Measurements from ENCODE around the gene CAB39L. TPM values are rescaled to one million over a fixed set of nuclear protein-coding genes. Genes with fewer than 3 reads are reported as not detected.
A peak's percentile ranks its signal among the peaks of the same experiment; 100 is the strongest.

The CAB39L gene
- total and polyA plus RNA-seq, 9 of the 15 experiments (the other 6 are each of a cell fraction or from before 2014, with no cell fraction given), result 1.1 to 4.2 (median 2.6) TPM

DNA sequence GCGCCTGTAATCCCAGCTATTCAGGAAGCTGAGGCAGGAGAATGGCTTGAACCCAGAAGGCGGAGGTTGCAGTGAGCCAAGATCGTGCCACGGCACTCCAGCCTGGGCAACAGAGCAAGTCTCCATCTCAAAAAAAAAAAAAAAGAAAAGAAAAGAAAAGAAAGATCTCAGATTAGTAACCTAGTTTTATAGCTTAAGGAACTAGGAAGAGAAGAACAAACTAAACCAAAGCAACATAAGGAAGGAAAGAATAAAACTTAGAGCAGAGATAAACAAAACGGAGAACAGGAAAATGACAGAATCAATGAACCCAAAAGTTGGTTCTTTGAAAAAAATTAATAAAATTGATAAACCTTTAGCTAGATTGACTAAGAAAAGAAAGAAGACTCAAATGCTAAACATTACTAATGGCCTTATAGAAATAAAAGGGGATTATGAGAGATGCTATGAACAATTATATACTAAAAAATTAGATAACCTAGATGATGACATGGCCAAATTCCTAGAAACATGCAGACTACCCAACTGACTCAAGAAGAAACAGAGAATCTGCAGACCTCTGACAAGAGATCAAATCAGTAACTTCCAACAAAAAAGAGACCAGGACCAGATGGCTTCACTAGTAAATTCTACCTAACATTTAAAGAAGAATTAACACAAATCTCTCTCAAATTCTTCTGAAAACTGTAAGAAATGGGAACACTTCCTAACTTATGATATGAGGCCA lies 127.9 kb downstream of the CAB39L start (continued):
- peak; percentile 69 for TF ChIP-seq CBFA2T3 (IDR thresholded peaks at IDR 0.05)
- TF ChIP-seq POLR2G (IDR thresholded peaks at IDR 0.05; ENCODE audit: low read depth, low read length), result no peak
- TF ChIP-seq ZNF354B (CRISPR knock-in tag; IDR thresholded peaks at IDR 0.05), result no peak
- TF ChIP-seq, protein P1, sequence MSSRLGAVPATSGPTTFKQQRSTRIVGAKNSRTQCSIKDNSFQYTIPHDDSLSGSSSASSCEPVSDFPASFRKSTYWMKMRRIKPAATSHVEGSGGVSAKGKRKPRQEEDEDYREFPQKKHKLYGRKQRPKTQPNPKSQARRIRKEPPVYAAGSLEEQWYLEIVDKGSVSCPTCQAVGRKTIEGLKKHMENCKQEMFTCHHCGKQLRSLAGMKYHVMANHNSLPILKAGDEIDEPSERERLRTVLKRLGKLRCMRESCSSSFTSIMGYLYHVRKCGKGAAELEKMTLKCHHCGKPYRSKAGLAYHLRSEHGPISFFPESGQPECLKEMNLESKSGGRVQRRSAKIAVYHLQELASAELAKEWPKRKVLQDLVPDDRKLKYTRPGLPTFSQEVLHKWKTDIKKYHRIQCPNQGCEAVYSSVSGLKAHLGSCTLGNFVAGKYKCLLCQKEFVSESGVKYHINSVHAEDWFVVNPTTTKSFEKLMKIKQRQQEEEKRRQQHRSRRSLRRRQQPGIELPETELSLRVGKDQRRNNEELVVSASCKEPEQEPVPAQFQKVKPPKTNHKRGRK (tag; IDR thresholded peaks at IDR 0.05), result peak; percentile 64; the same call in 1 of the 2 replicates
- TF ChIP-seq SPI1 (IDR thresholded peaks at IDR 0.05; ENCODE audit: borderline replicate concordance, low read depth, low read length), result no peak
- TF ChIP-seq ZNF146 (CRISPR knock-in tag; IDR thresholded peaks at IDR 0.05; ENCODE audit: unreplicated experiment), result no peak
- no peak for TF ChIP-seq RREB1 (CRISPR knock-in tag; IDR thresholded peaks at IDR 0.05)
- peak; percentile 49; the same call in 1 of the 2 replicates for TF ChIP-seq CBFA2T2 (conservative IDR thresholded peaks at IDR 0.05)
- TF ChIP-seq, protein P2, sequence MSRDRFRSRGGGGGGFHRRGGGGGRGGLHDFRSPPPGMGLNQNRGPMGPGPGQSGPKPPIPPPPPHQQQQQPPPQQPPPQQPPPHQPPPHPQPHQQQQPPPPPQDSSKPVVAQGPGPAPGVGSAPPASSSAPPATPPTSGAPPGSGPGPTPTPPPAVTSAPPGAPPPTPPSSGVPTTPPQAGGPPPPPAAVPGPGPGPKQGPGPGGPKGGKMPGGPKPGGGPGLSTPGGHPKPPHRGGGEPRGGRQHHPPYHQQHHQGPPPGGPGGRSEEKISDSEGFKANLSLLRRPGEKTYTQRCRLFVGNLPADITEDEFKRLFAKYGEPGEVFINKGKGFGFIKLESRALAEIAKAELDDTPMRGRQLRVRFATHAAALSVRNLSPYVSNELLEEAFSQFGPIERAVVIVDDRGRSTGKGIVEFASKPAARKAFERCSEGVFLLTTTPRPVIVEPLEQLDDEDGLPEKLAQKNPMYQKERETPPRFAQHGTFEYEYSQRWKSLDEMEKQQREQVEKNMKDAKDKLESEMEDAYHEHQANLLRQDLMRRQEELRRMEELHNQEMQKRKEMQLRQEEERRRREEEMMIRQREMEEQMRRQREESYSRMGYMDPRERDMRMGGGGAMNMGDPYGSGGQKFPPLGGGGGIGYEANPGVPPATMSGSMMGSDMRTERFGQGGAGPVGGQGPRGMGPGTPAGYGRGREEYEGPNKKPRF (IDR thresholded peaks at IDR 0.05; ENCODE audit: low read depth, low read length), result no peak
- TF ChIP-seq TAL1 (IDR thresholded peaks at IDR 0.05), result peak; percentile 64; the same call in 1 of the 2 replicates
- TF ChIP-seq, protein P3, sequence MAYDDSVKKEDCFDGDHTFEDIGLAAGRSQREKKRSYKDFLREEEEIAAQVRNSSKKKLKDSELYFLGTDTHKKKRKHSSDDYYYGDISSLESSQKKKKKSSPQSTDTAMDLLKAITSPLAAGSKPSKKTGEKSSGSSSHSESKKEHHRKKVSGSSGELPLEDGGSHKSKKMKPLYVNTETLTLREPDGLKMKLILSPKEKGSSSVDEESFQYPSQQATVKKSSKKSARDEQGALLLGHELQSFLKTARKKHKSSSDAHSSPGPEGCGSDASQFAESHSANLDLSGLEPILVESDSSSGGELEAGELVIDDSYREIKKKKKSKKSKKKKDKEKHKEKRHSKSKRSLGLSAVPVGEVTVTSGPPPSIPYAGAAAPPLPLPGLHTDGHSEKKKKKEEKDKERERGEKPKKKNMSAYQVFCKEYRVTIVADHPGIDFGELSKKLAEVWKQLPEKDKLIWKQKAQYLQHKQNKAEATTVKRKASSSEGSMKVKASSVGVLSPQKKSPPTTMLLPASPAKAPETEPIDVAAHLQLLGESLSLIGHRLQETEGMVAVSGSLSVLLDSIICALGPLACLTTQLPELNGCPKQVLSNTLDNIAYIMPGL (CRISPR knock-in tag; IDR thresholded peaks at IDR 0.05), result no peak
- no peak for TF ChIP-seq RBM22 (IDR thresholded peaks at IDR 0.05; ENCODE audit: low read depth, low read length, poor library complexity, severe bottlenecking)
- TF ChIP-seq ARID3A (IDR thresholded peaks at IDR 0.05; ENCODE audit: borderline replicate concordance, low read depth, low read length), result no peak
- no peak for TF ChIP-seq ZBTB7A (IDR thresholded peaks at IDR 0.05; ENCODE audit: borderline replicate concordance, control insufficient read depth, low read depth, low read length)

All from K562 (cell line).